Sciatic nerve (tissue), 2 donors: ENCODE data around the gene PLEKHA1. TPM values are rescaled to one million over a fixed set of nuclear protein-coding genes. Genes with fewer than 3 reads are reported as not detected.

ENCODE experiments used
- ATAC-seq: fragments of 200-7000 bp; cut with Tn5 transposase; one replicate; pipeline ENCODE4 v1.9.1; 2020; ENCODE audit warnings: mild to moderate bottlenecking, moderate library complexity
- DNase-seq: peaks from one replicate; pipeline ENCODE4 v3.0.0-alpha.2; 2020; ENCODE audit warnings: low spot score
- intact Hi-C: fragments of 100-400 bp; cut with DNase I; formaldehyde crosslinking; loops from one replicate; pipeline ENCODE4 v1.14.2; 2022
- total RNA-seq: library from RNA; stranded (reverse); fragmentation: NEBNext Ultra II Directional; extraction: Animal tissue kit (Norgen Biotek cat#: 25700); gene quantifications from one replicate; pipeline ENCODE4 v1.2.1, GENCODE V29; 2021
- donor health status: DM: no; HTN: no; CAD: no.
- donor health status: DM: no; HTN: no; CAD: no.

PLEKHA1 gene
- total RNA-seq, 1 donor from 2014 or later: 41.2 TPM

GRCh38 chr10:122449153-122449552 is 74.6 kb downstream of the PLEKHA1 start:
- intact Hi-C loops: no loop called here
- no peak for DNase-seq
- ATAC-seq: no peak

GRCh38 chr10:122450353-122450990 is 76.0 kb downstream of the PLEKHA1 start:
- no peak for DNase-seq
- intact Hi-C loops: no loop called here
- no peak for ATAC-seq

GRCh38 chr10:122454071-122454470 is 79.6 kb downstream of the PLEKHA1 start:
- ATAC-seq (no peak), DNase-seq (no peak)
- intact Hi-C loops: no loop called here

- DNase-seq (no peak), ATAC-seq (no peak)
- intact Hi-C loops: no loop called here
Observed at GRCh38 chr10:122454603-122455080, 80.1 kb downstream of the PLEKHA1 start, which contains the start of gene ARMS2. Gene ARMS2, plus strand, starts transcription at chr10:122454653. Its CDS starts 75 bp downstream, at chr10:122454728.

GRCh38 chr10:122455376-122456079 is 81.0 kb downstream of the PLEKHA1 start:
- intact Hi-C loops: no loop called here
- no peak for ATAC-seq
- no peak for DNase-seq

GRCh38 chr10:122457934-122458333 is 83.4 kb downstream of the PLEKHA1 start:
- no peak for DNase-seq
- intact Hi-C loops: no loop called here
- ATAC-seq: no peak

GRCh38 chr10:122458693-122459092 is 84.2 kb downstream of the PLEKHA1 start:
- DNase-seq: no peak
- ATAC-seq: no peak
- intact Hi-C loops: no loop called here

GRCh38 chr10:122459561-122460273 is 85.2 kb downstream of the PLEKHA1 start:
- DNase-seq (no peak), ATAC-seq (no peak)
- intact Hi-C loops: no loop called here

- DNase-seq (no peak), ATAC-seq (no peak)
- intact Hi-C loops: no loop called here
Observed at GRCh38 chr10:122460891-122461293, 86.4 kb downstream of the PLEKHA1 start.

GRCh38 chr10:122461367-122461728 is 86.8 kb downstream of the PLEKHA1 start, which contains the start of gene HTRA1:
Gene HTRA1, plus strand, starts transcription at chr10:122461553. Its CDS starts 100 bp downstream, at chr10:122461653.
- peak; percentile 80 for ATAC-seq
- intact Hi-C loops: no loop called here
- peak; percentile 87 for DNase-seq

GRCh38 chr10:122461729-122462532 is 87.4 kb downstream of the PLEKHA1 start:
- ATAC-seq (peak; percentile 34), DNase-seq (no peak)
- intact Hi-C loops: no loop called here

GRCh38 chr10:122462533-122463465 is 88.3 kb downstream of the PLEKHA1 start:
- intact Hi-C loops: no loop called here
- peak; percentile 78 for DNase-seq
- peak; percentile 74 for ATAC-seq

GRCh38 chr10:122463466-122464249 is 89.2 kb downstream of the PLEKHA1 start:
- no peak for DNase-seq
- no peak for ATAC-seq
- intact Hi-C loops: no loop called here

- ATAC-seq (no peak), DNase-seq (no peak)
- intact Hi-C loops: no loop called here
Observed at GRCh38 chr10:122464250-122464510, 89.7 kb downstream of the PLEKHA1 start.

- DNase-seq: no peak
- intact Hi-C loops: no loop called here
- ATAC-seq: no peak
Observed at GRCh38 chr10:122464586-122464985, 90.1 kb downstream of the PLEKHA1 start.

- intact Hi-C loops: no loop called here
- ATAC-seq (no peak), DNase-seq (no peak)
Observed at GRCh38 chr10:122465401-122466040, 91.0 kb downstream of the PLEKHA1 start.

GRCh38 chr10:122466951-122467381 is 92.5 kb downstream of the PLEKHA1 start:
- no peak for ATAC-seq
- no peak for DNase-seq
- intact Hi-C loops: no loop called here
